ENCODE data around the gene ADAM19.

ADAM19 gene

DNA sequence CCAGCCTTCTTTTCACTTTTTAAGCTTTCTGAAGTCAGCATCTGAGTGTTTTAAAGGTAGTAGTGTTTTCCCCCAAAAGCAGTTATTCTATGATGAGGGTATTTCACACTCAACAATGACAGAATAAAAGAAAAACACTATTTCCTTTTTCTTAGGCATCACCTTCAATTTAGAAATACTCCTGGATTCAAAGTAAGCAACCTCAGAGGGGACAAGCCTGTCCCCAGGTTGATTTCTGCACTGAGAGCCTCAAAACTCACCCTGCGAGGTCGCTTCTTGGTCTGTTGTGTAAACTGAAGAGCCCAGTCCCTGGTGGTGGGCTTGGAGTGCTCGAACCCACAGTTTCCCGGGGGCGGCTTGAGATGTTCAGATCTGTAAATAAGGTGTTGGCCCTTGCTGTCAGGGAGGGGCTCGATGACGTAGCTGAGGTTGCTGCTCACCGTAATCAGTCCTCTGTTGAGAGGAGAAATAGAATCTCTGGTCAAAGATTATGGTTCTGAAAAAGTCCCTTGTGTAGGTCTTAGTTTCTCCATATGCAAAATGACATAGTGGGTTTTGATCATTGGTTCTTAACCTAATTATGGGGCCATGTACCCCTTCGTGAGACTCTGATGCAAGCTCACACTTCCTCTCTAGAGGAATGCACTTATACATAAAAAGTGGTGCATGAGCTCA lies 55.9 kb downstream of the ADAM19 start:
- no peak for DNase-seq (ENCODE audit: low read depth in 2 of 3, low spot score in 2 of 3)

DNA sequence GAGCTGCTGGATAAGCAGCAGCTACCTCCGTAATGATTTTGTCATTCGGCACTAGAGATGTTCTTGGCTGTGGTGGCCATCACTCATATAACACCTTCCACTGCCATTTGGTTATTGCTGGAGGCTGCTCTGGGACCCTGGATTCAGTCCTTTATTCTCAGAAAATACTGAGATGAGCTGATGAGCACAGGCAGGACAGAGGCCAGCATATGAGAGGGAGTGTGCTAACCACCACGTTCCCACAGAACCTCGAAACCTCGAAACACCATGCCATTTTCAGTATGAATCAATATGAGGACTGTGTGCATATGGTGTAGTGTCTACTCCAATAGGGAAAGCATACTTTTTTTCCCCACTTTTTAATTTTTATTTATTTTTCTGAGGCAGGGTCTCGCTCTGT lies 56.6 kb downstream of the ADAM19 start:
- DNase-seq (ENCODE audit: low read depth in 2 of 3, low spot score in 2 of 3) = no peak

DNA sequence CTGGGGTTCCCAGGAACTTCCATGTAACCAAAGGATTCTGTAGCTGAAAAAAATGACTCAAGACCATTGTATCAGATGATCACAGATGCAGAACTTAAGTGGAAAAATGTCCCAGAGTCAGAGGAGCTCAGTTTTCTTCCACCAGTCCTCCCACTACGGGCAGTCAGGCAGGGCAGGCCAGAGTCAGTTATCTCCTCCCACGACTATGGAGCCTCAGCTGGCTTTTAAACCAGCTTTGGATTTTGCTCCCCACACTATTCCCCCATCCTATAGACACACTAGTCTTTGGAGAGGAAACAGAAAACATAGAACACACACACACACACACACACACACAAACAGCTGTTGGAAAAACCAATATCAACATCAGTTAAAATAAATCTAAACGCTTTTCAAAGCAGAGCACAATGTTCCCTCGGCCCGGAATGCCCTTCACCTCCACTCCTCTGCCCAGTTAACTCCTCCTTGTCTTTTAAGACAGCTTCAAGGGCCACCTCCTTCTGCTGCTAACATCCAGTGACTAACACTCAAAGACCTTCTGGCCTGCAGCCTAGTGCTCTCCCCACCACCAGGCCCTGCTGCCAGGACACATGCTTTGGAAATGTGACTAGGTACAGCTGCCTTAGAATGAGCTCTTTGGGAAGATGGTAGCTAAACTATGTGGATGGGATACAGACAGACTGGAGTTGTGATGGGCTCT lies 58.8 kb downstream of the ADAM19 start:
- no peak for DNase-seq (ENCODE audit: low read depth in 2 of 3, low spot score in 2 of 3)

DNA sequence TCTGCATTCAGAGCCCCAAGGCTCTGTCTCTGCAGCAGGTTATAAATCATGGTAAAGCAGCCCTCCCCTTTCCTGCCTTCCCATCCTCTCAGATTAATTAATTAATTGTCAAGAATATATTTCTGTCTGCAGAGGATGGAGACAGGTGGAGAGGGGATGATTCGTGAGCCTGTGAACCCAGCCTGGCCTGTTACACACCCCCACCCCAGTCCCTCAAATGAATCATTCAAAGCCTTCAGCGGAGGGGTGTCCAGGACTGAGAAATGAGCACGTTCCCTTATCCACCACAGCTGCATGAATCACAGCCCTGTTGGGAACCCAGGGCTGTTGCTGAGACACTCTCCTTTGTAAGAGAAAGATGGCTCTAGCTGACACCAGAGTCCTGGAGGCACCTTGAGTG lies 59.6 kb downstream of the ADAM19 start:
- peak in 1 of 3 experiments; percentile 18 for DNase-seq (ENCODE audit: low read depth in 2 of 3, low spot score in 2 of 3)

DNA sequence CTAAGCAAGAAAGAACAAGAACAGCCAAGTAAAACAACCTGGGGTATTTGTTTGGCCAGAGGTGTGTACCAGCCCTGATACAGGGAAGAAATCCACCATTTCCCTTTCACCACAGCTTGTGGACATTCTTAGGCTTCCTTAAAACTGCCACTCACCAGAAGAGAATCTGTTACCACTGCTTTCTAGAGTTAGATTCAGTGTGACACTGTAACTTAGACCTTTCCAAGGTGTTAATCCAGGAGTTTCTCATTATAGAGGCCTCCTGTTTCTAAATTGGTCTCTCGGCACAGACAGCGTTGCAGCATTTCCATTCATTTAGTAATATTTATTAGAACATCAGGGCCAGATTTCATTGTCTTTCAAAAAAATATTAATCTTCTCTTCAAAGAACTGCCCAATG lies 60.6 kb downstream of the ADAM19 start:
- DNase-seq (ENCODE audit: low read depth in 2 of 3, low spot score in 2 of 3) = no peak

DNA sequence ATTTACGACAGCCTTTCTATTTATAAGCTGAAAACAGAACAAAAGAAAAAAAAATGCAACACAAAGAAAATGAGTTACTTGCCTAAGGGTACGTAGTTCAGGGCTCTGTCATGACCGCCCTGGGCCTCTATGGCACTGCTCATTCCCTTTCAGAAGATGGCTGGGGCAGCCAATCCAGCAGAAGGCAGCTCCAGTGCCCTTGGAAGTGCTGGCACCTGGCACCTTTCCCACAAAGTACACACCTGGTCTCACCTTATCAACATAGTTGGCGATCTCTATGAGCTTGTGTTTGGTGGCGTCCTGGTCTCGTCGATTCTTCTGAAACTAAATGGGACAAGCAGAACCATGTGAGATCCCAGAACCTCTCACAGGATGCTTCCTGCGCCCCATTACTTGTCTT lies 62.4 kb downstream of the ADAM19 start:
- DNase-seq (ENCODE audit: low read depth in 2 of 3, low spot score in 2 of 3) = no peak

DNA sequence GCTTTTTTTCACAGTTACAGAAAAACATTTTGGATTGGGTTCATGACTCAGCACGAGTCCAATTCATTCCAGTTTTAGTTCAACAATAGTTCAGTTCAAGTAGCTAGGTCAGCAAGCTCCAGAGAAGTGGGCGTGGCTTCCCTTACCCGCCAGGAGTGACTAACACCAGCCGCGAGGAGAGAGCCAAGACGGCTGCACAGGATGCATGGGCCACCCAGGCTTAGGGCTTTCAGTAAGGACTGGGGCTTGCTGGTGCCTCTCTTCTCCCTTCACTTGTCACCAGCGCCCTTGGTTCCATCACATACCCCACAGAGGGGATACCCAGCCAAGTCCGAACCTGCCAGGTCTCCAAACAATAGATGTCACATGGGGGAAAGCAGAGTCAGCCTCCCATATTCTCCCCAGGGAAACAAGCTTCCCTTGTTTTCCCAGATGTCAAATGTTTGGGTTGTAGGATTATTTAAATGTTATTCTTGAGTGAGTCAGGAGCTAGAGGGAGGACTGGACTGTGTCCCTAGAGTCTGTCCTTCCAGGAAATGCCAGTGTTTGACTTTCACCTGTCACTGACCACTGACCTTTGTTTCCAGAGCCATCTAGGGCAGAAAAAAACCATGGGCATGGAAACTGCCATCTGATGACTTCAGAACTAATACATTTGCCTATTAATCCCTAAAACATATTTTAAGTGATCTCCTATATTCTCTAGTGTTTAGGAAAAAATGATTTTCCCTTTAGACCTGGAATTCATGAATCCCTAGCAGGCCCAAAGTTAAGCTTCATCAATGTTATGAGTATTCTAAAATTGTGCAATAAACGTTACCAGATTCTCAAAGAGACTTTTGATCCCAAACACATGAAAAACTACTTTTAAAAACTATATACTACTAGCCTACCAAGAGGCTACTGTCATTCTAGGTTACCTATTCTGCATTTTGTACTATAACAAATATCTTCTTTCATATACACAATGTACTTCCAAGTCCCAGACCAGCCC lies 63.6 kb downstream of the ADAM19 start:
- no peak for DNase-seq (ENCODE audit: low read depth in 2 of 3, low spot score in 2 of 3)

DNA sequence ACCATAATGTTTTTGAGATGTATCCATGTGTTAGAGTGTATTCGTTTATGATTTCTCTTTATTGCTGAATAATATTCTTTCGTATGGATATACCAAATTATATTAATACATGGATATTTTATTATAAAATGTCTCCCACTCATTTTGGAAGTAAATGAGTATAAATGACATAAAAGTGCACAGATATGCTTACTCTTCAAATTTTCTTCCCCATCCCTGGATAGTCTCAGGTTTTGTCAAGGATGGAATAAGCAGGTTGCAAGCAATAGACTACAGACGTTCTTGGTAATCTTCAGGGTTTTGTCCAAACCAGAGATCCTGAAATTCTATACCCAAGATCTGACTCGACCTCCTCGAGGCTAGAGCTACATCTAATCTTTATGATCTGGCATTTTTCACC lies 64.9 kb downstream of the ADAM19 start:
- DNase-seq (ENCODE audit: low read depth in 2 of 3, low spot score in 2 of 3) = no peak

DNA sequence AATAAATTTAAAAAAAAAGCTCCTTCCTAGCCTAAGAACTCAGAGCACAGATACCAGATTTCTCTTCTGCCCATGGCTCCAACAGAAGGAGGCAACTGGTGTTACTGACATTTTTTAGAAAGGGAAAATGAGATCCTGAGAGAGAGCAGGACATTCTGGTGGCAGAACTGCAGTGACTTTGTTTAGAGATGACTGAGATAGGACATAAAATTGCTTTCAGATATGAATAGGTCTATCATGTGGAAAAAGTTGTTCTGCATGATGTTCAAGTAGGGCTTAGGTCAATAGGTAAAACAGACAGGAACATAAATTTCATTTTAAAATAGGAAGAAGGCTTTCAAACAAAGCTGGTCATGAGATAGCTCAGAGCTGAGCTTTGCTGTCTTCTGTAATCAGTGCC lies 66.0 kb downstream of the ADAM19 start:
- DNase-seq (ENCODE audit: low read depth in 2 of 3, low spot score in 2 of 3) = no peak

DNA sequence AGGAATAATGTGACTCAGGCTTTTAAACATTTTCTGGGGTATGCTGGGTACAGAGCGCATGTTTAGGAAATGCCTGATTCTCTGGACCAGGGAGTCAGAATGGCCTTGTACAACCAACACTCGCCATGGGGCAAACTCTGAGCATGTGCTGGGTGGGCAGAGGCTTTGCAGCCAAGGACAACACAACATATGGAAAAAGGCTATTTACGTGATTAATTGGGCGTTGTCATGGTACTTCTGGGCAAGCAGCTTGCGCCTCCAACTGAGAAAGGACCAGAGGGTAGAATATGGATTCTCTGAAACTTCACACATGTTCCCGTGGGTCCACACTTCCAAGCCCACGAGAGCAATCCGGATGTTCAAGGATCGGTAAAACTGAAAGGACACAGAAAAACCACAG lies 66.5 kb downstream of the ADAM19 start:
- no peak for DNase-seq (ENCODE audit: low read depth in 2 of 3, low spot score in 2 of 3)

DNA sequence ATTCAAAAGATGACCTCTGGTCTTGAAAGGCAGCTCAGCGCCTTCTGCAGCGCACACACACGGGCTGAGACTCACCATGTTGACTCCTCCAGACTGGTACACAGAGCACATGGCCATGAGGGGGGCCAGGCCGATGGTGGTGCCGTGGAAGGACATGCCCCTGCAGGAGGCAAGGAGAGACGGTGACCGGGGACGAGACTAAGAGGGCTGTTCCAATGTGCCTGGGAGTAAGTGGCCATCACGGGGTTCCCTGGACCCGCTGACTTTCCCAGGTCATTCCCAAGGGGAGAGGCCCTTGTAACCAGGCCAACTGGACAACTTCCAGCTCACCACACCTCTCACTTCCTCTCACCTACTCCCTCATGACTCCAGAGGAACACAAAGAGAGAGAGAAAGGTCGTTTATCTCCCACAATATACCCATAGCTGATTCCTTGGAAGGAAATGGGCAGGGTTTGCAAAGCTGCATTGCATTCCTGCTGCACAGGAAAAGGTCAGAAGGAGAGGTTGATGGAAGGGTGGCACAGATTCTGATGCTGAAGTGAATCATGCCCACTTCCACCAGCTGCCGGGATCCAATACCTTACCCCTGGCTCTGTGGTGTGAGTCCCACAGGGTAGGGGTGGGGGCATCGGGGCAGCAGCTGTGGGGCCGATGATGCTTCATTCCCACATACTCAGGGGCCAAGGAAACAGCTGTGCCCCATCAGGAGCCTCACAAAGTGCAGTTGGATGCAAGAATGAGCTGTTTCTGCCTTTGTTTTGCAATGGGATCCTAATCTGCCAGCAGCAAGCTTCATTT lies 68.4 kb downstream of the ADAM19 start:
- no peak for DNase-seq (ENCODE audit: low read depth in 2 of 3, low spot score in 2 of 3)

DNA sequence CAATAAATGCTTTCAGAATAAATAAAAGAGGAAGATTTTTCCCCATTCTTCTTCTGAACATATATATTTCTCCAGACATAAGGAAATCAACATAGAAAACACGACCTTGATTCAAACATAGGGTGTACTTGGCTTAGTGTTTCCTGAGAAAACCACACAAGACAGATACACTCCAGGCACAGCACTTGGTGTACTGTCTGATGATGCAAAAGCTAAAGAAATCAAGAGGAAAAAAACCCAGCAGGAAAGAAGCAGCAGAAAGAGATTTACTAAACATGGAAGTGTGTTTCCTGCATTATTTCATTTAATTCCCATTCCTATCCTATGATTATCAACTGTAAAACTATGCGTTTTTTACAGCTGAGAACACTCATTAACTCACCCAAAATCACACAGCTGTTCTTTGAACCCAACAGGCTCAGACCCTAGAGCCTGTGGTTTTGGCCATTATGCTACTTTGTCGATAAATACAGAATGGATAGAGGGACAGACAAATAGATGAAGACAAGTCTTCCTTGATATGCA lies 69.4 kb downstream of the ADAM19 start:
- DNase-seq (ENCODE audit: low read depth in 2 of 3, low spot score in 2 of 3) = no peak

DNA sequence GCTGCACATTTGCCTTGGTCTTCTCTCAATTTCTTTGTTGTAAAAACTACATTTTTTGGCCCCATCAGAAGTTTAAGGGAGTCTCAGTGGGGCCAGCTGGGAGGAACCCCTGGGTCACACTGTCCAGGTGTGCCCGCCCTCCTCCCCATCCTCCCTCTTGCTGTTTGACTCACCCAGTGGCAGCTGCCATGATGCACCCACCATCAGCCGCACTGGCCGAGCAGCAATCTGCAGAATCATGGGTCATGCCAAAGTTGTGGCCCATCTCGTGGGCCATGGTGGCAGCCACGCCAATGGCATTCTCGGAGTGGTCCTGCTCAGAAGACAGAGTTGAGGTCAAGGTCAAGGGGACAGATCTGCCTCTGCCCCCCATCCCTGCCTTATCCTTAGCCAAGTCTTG lies 70.1 kb downstream of the ADAM19 start:
- no peak for DNase-seq (ENCODE audit: low read depth in 2 of 3, low spot score in 2 of 3)

DNA sequence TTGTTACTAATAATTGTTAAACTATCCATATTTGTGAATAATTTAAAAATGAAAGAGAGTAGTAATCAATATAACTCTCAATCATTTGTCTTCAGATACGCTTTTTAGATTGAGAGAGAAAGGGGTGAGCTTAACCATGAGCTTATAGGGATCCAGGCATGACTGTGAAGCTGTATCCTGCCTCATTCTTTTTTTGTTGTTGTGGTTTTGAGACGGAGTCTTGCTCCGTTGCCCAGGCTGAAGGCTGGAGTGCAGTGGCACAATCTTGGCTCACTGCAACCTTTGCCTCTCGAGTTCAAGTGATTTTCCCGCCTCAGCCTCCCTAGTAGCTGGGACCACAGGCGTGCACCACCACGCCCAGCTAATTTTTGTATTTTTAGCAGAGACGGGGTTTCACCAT lies 71.5 kb downstream of the ADAM19 start:
- no peak for DNase-seq (ENCODE audit: low read depth in 2 of 3, low spot score in 2 of 3)

DNA sequence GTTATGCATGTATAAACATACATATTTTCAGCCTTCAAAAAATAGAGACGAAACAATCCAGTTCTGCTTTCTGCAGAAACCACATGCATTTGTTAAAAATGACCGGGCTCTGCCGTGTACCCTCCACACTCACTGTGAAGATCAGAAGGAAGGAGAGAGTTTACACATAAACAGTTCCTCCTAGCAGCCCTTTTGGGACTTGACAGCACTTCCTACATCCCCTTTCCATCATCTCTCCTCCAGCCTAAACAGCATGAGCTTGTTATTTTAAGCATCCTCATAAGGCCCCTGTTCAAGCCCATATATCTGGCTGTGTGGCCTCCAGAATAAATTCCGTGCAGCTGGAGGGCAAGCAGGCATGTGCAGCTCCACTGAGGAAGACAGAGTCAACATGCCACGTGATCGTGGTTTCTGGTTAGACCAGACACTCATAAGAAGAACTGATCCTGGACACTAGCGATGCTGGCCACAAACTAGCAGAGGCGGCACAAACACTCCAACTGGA lies 73.4 kb downstream of the ADAM19 start:
- DNase-seq (ENCODE audit: low read depth in 2 of 3, low spot score in 2 of 3) = no peak

DNA sequence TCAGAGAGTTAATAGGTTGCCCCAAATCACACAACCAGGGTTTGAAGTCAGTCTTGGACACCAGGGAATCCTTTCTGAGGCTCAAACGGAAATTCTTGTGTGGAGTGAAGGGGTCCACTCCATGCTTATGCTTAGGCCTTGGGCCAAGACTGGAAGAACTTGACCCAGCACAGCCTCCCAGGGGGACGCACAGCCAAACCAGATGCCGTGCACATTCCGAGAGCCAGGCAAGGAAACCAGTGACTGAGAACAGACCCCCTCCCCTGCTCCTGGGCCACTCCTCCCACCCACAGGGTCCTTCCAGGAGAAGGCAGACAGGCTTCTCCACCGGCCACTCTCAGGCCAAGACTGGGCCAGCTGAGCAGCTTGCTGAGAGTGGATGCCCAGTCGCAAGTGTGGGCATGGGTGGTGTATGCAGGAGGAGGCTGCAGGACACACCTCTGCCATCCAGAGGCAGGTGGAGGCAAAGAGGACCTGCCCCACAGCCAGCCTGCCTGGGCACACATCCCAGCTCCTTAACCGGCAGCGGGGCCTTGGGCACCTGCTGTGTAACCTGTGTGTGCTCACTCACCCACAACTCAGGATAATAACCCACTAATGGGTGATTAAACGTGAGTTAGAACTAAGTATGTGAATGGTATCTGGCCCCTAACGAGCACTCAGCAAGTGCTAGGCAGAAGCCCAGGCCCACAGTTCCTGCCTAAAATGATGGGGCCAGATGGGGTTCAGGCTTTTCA lies 77.5 kb downstream of the ADAM19 start:
- no peak for DNase-seq (ENCODE audit: low read depth in 2 of 3, low spot score in 2 of 3)

DNA sequence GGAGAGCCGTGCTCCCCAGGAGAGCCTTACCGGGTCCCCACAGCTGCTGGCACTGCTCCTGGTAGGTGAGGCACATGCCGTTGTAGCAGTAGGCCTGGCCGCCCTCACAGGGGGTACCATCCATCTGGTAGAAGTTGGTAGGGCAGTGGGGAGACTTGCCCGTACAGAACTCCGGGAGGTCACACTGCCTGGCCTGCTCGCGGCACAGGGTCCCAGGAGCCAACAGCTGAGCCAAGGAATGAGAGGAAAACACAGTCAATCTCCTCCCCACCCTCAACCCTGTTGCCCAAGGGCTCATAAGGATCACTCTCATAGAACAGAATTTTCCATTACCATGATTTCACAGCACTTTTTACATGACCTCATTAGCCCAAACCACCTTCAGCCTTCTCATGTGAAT lies 78.7 kb downstream of the ADAM19 start:
- no peak for DNase-seq (ENCODE audit: low read depth in 2 of 3, low spot score in 2 of 3)

DNA sequence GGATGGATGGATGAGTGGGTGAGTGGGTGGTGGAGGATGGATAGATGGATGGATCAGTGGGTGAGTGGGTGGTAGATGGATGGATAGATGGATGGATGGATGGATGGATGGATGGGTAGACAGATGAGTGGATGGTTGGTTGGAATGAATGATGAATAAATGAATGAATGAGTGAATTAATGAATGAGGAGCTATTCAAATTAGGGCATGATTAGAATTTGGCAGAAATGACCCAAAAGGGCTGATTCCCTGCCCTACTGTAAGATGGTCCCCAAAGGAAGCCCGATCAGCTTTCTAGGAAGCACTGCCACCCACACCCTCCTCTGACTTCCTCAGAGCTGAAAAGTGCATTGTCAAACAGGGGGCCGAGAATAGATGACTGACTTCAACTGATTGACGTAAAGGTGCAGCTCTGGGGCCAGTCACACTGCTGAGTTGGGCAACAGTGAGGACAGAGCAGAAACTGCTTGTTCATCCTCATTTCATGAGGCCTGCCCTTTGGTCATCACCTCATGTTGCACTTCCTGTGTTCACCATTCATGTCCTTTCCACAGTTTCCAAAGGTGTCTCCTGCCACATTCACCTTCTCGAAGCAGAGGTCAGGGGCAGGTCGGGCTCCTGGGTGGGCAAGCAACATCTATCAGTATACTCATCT lies 81.3 kb downstream of the ADAM19 start:
- DNase-seq (ENCODE audit: low read depth in 2 of 3, low spot score in 2 of 3) = no peak

DNA sequence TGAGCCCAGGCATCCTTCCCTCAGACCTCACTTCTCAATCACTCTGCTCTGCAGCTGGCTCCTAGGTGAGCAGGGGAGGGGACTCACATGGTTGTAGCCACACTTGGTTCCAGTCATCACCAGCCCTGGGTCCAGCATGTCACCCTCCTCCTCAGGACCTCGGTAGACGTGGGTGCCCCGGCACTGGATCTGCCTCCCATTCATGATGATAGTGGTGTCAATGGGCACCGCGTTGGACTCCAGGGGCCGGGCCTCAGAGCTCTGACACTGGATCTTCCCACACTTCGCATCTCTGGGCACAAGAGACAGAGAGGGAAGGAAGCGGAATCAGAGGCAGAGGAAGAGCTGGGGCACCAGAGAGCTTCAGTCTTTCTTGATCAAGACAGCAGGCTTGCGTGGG lies 82.7 kb downstream of the ADAM19 start:
- DNase-seq (ENCODE audit: low read depth in 2 of 3, low spot score in 2 of 3) = no peak

Measured in activated CD8-positive, alpha-beta memory T cell treated with anti-CD3 and anti-CD28 coated beads for 48 hours (primary cell).